Measurements from ENCODE around the gene CD58. TPM values are rescaled to one million over a fixed set of nuclear protein-coding genes. Genes with fewer than 3 reads are reported as not detected.

Gene CD58
- total RNA-seq, 1 donor from 2014 or later = 7.0 TPM

DNA sequence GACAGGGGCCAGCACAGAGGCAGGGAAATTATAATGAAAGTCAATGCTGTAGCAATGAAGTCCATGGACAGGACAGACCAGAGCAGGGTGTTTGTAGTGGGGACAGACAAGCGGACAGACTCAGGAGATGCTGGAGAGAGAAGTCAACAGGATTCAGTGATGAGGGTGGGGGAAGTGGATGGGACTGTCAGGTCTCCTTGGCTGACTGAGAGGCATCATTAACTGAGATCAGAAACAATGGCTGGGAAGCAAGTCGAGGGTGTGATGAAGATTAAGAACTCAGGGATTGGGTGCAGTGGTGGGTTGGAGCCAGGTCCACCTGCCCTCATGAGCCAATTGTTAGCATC, 25.5 kb downstream of the CD58 start:
- peaks cover 8% of the 10 kb centered on the region for H3K36me3 Mint-ChIP-seq (ENCODE audit: insufficient read depth)
- H3K27ac Mint-ChIP-seq = no peak overlapping the region
- DNase-seq (ENCODE audit: low spot score, unreplicated experiment) = no peak
- H3K4me1 Mint-ChIP-seq (ENCODE audit: low read depth) = peaks cover 2% of the 10 kb centered on the region
- no peaks in the 10 kb centered on the region for H3K9me3 Mint-ChIP-seq (ENCODE audit: low read depth)
- TF ChIP-seq, protein P1, sequence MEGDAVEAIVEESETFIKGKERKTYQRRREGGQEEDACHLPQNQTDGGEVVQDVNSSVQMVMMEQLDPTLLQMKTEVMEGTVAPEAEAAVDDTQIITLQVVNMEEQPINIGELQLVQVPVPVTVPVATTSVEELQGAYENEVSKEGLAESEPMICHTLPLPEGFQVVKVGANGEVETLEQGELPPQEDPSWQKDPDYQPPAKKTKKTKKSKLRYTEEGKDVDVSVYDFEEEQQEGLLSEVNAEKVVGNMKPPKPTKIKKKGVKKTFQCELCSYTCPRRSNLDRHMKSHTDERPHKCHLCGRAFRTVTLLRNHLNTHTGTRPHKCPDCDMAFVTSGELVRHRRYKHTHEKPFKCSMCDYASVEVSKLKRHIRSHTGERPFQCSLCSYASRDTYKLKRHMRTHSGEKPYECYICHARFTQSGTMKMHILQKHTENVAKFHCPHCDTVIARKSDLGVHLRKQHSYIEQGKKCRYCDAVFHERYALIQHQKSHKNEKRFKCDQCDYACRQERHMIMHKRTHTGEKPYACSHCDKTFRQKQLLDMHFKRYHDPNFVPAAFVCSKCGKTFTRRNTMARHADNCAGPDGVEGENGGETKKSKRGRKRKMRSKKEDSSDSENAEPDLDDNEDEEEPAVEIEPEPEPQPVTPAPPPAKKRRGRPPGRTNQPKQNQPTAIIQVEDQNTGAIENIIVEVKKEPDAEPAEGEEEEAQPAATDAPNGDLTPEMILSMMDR (IDR thresholded peaks at IDR 0.05; ENCODE audit: unreplicated experiment) = no peak
- no peaks in the 10 kb centered on the region for H3K27me3 Mint-ChIP-seq
- no peak overlapping the region for H3K4me3 Mint-ChIP-seq (ENCODE audit: low read depth)

DNA sequence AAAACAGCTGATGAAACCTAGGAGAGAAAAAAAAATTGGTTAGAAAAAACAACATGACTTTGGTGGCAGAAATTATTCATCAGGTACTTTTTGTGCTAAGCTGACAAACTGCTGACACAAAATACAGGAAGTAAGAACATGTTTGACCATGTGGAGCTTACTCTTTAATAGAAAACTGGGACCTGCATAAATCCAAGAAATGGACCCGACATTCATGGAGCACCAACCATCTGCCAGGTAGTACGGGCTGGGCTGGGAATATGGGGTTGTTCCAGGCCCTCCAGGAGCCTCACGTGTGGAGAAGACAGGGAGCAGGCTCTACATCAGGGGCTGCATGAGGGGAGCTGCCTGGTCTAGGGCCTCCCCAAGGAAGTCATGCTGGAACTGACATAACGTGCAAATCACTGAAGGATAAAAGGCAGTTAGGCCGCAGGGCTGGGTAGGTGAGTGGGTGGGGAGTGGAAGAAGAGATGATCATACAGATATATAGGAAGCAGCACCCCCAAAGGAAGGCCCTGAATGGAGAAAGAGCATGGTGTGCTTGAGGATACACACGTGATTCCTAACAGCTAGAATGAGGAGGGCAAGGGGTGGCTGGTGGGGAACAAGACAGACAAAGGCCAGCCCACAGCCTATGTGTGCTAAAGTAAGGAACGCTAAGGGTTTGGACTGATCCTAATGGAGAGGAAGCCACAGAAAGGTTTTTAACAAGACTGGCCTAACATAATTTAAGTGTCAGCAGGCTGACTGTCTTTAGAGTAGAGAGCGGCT, 26.1 kb downstream of the CD58 start:
- TF ChIP-seq, protein P1 (IDR thresholded peaks at IDR 0.05; ENCODE audit: unreplicated experiment) = no peak
- Mint-ChIP-seq H3K4me1 (ENCODE audit: low read depth) (peaks cover 2% of the 10 kb centered on the region), H3K9me3 (ENCODE audit: low read depth) (no peaks in the 10 kb centered on the region), H3K4me3 (ENCODE audit: low read depth) (no peak overlapping the region), H3K27ac (no peak overlapping the region), H3K27me3 (no peaks in the 10 kb centered on the region), H3K36me3 (ENCODE audit: insufficient read depth) (peaks cover 8% of the 10 kb centered on the region)
- DNase-seq (ENCODE audit: low spot score, unreplicated experiment) = no peak

DNA sequence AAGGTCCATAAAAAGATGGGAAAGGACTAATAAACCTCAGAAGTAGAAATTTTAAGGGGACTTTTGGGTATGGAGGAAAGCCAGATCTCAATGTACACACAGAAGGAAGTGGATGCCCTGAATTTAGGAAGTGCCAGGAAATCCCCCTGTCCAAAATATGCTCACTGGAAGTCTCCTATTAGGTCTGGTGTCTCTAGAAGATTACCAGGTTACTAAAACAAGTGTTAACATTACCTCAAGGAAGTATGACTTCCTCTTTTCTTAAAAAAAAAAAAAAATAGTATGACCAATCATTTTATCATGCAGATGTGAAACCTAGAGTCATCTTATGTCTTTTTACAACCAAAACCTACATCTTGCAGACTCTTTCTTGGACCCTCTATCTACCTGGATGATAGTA, 30.7 kb downstream of the CD58 start:
- H3K4me1 Mint-ChIP-seq (ENCODE audit: low read depth) = no peaks in the 10 kb centered on the region
- no peaks in the 10 kb centered on the region for H3K27me3 Mint-ChIP-seq
- no peak for DNase-seq (ENCODE audit: low spot score, unreplicated experiment)
- no peak overlapping the region for H3K4me3 Mint-ChIP-seq (ENCODE audit: low read depth)
- TF ChIP-seq, protein P1 (IDR thresholded peaks at IDR 0.05; ENCODE audit: unreplicated experiment) = no peak
- H3K9me3 Mint-ChIP-seq (ENCODE audit: low read depth) = peaks cover 3% of the 10 kb centered on the region
- H3K36me3 Mint-ChIP-seq (ENCODE audit: insufficient read depth) = peaks cover 18% of the 10 kb centered on the region
- no peak overlapping the region for H3K27ac Mint-ChIP-seq

DNA sequence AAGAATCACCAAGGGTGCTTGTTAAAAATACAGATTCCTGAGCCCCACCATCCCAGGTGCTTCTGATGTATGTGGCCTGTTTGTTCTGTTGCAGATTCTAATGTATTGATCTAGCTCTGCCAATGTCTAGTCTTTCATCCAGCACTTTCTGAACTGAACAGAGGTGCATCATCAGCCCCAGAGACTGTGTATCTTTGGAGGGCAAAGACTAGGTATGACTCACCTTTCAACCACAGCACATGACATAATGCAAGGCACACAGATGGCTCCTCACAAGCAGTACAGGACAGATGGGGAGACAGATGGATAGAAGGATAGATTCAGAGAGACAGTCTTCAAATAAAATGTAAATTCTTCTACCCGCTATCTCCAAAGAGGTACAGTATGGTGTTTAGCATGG, 32.3 kb downstream of the CD58 start:
- H3K36me3 Mint-ChIP-seq (ENCODE audit: insufficient read depth) = peaks cover 26% of the 10 kb centered on the region
- no peak overlapping the region for H3K27ac Mint-ChIP-seq
- H3K4me1 Mint-ChIP-seq (ENCODE audit: low read depth) = no peaks in the 10 kb centered on the region
- peaks cover 7% of the 10 kb centered on the region for H3K9me3 Mint-ChIP-seq (ENCODE audit: low read depth)
- TF ChIP-seq, protein P1 (IDR thresholded peaks at IDR 0.05; ENCODE audit: unreplicated experiment) = no peak
- no peaks in the 10 kb centered on the region for H3K27me3 Mint-ChIP-seq
- DNase-seq (ENCODE audit: low spot score, unreplicated experiment) = no peak
- no peak overlapping the region for H3K4me3 Mint-ChIP-seq (ENCODE audit: low read depth)

DNA sequence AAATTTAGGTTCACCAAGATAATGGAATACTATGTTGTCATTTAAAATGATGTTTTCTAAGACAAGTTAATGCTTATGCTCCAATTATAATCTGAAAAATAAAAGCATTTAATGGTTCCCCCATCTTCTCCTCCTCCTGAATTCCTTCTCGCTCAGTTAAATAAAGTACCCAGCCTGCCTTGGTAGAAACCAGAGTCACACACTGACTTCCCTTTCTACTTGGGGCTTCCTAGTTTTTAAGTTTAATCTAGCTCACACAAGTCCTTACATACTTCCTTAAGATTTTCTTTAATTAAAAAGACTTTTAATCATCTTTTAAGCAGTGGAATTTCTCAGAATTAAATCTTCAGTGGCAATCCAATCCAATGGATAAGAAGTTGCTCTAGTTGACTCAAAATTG, 32.9 kb downstream of the CD58 start:
- Mint-ChIP-seq H3K4me1 (ENCODE audit: low read depth) (no peaks in the 10 kb centered on the region), H3K36me3 (ENCODE audit: insufficient read depth) (peaks cover 27% of the 10 kb centered on the region), H3K27me3 (no peaks in the 10 kb centered on the region), H3K4me3 (ENCODE audit: low read depth) (no peak overlapping the region), H3K27ac (no peak overlapping the region), H3K9me3 (ENCODE audit: low read depth) (peaks cover 8% of the 10 kb centered on the region)
- DNase-seq (ENCODE audit: low spot score, unreplicated experiment) = no peak
- TF ChIP-seq, protein P1 (IDR thresholded peaks at IDR 0.05; ENCODE audit: unreplicated experiment) = no peak
